HL-60 (cell line): Measurements from ENCODE around the gene UBASH3A.

Experiments used
- DNase-seq, 2 experiments: peaks; one replicate each; pipeline ENCODE4 v3.0.0-alpha.2; 2010 to 2020; ENCODE audit warnings: low read depth in 1 of 2, low spot score in 1 of 2
- H3K27ac ChIP-seq: fragments of 250-450 bp; sonication (Bioruptor Pico); replicated peaks from 2 replicates; pipeline ENCODE4 v1.5.1; 2020; ENCODE audit warnings: mild to moderate bottlenecking, moderate library complexity
- H3K27me3 ChIP-seq: fragments of 250-450 bp; sonication (Bioruptor Pico); 2 replicates; pipeline ENCODE4 v1.5.1; 2021; ENCODE audit warnings: mild to moderate bottlenecking, moderate library complexity; ENCODE audit not compliant: insufficient read depth, poor library complexity, severe bottlenecking
- H3K4me3 ChIP-seq: replicated peaks from 2 replicates; pipeline ENCODE4 v1.5.1; 2011; ENCODE audit warnings: mild to moderate bottlenecking, control low read depth, low read length; ENCODE audit not compliant: insufficient read depth
- GABPA ChIP-seq: IDR thresholded peaks from 2 replicates; pipeline ENCODE4 v1.6.1; 2012; ENCODE audit warnings: low read depth
- POLR2AphosphoS5 ChIP-seq: IDR thresholded peaks from 2 replicates; pipeline ENCODE4 v1.6.1; 2012; ENCODE audit warnings: low read depth
- SPI1 ChIP-seq: IDR thresholded peaks from 2 replicates; pipeline ENCODE4 v1.6.1; 2012; ENCODE audit warnings: low read depth, mild to moderate bottlenecking, borderline replicate concordance
- TF ChIP-seq, protein P1 (sequence below): IDR thresholded peaks from one replicate; pipeline ENCODE4 v1.5.1; 2011; ENCODE audit warnings: low read length, control low read depth, inconsistent platforms; ENCODE audit not compliant: insufficient read depth
- TF ChIP-seq, protein P2 (sequence below): IDR thresholded peaks from 2 replicates; pipeline ENCODE4 v1.6.1; 2012; ENCODE audit warnings: low read depth; ENCODE audit not compliant: insufficient replicate concordance

The UBASH3A gene

DNA sequence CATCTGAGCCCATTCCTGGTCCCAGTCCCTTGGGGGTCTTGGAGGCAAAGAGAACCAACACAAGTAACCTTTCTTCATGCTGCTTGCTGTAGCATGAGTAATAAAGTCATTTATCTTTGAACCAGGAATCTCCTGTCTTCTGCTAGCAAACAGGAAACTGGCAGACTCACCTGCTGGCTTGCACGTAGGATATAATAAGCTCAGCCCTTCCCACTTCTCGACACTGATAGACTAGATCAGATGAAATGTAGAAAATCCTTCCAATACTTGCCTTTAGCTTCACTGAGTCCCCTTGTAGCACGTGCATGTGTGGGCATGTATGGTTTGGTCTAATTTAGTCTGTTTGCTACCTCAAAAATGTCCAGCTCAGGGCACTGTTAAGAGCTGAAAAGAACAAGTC is 46.4 kb upstream of the UBASH3A start:
- no peak overlapping the region for H3K27ac ChIP-seq
- H3K4me3 ChIP-seq = no peak overlapping the region
- TF ChIP-seq, protein P1, sequence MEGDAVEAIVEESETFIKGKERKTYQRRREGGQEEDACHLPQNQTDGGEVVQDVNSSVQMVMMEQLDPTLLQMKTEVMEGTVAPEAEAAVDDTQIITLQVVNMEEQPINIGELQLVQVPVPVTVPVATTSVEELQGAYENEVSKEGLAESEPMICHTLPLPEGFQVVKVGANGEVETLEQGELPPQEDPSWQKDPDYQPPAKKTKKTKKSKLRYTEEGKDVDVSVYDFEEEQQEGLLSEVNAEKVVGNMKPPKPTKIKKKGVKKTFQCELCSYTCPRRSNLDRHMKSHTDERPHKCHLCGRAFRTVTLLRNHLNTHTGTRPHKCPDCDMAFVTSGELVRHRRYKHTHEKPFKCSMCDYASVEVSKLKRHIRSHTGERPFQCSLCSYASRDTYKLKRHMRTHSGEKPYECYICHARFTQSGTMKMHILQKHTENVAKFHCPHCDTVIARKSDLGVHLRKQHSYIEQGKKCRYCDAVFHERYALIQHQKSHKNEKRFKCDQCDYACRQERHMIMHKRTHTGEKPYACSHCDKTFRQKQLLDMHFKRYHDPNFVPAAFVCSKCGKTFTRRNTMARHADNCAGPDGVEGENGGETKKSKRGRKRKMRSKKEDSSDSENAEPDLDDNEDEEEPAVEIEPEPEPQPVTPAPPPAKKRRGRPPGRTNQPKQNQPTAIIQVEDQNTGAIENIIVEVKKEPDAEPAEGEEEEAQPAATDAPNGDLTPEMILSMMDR = no peak
- TF ChIP-seq POLR2AphosphoS5 = no peak
- DNase-seq = no peak
- H3K27me3 ChIP-seq = no peaks in the 10 kb centered on the region

DNA sequence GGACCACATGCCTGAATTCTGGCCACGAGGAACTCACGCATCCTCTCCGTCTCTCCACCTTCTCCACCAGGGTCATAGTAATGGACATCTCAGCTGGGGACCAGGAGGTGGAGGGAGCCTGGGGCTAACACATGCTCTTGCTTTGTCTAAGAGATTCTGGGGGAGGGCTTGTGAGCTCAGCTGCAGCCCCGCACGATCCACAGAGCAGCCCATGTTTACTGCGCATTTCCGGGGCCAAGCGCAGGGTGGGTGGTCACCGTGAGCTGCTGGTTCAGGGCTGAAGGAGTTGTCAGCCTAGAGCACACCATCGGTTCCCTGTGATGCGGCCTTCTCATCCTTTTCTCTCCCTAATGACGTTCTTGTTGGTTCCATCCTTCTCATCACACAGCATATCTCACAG is 45.4 kb upstream of the UBASH3A start:
- Histone ChIP-seq H3K27me3 (no peaks in the 10 kb centered on the region), H3K27ac (no peak overlapping the region), H3K4me3 (no peak overlapping the region)
- TF ChIP-seq GABPA (no peak), SPI1 (no peak), POLR2AphosphoS5 (no peak)
- TF ChIP-seq, protein P2, sequence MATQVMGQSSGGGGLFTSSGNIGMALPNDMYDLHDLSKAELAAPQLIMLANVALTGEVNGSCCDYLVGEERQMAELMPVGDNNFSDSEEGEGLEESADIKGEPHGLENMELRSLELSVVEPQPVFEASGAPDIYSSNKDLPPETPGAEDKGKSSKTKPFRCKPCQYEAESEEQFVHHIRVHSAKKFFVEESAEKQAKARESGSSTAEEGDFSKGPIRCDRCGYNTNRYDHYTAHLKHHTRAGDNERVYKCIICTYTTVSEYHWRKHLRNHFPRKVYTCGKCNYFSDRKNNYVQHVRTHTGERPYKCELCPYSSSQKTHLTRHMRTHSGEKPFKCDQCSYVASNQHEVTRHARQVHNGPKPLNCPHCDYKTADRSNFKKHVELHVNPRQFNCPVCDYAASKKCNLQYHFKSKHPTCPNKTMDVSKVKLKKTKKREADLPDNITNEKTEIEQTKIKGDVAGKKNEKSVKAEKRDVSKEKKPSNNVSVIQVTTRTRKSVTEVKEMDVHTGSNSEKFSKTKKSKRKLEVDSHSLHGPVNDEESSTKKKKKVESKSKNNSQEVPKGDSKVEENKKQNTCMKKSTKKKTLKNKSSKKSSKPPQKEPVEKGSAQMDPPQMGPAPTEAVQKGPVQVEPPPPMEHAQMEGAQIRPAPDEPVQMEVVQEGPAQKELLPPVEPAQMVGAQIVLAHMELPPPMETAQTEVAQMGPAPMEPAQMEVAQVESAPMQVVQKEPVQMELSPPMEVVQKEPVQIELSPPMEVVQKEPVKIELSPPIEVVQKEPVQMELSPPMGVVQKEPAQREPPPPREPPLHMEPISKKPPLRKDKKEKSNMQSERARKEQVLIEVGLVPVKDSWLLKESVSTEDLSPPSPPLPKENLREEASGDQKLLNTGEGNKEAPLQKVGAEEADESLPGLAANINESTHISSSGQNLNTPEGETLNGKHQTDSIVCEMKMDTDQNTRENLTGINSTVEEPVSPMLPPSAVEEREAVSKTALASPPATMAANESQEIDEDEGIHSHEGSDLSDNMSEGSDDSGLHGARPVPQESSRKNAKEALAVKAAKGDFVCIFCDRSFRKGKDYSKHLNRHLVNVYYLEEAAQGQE = no peak
- TF ChIP-seq, protein P1 = no peak
- DNase-seq = no peak

DNA sequence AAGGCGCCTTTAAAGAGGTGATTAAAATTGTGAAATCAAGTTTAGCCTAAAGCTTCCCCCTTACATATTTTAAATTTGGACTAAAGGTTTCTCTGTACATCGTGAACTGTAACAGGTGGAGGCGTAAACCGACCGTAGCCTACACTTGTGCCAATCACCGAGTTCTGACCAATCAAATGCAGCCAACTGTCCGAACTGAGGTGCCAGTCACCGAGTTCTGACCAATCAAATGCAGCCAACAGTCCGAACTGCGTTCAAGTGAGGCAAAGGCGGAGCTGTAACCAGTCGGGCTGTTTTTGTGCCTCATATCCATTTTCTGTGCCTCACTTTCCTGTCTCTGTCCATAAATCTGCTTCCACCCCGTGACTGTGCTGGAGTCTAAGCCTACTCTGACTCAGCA is 44.8 kb upstream of the UBASH3A start:
- no peak for DNase-seq
- TF ChIP-seq, protein P2 = no peak
- no peak for TF ChIP-seq POLR2AphosphoS5
- TF ChIP-seq, protein P1 = no peak
- TF ChIP-seq GABPA = no peak
- TF ChIP-seq SPI1 = no peak
- H3K4me3 ChIP-seq = no peak overlapping the region
- H3K27ac ChIP-seq = no peak overlapping the region
- H3K27me3 ChIP-seq = no peaks in the 10 kb centered on the region

DNA sequence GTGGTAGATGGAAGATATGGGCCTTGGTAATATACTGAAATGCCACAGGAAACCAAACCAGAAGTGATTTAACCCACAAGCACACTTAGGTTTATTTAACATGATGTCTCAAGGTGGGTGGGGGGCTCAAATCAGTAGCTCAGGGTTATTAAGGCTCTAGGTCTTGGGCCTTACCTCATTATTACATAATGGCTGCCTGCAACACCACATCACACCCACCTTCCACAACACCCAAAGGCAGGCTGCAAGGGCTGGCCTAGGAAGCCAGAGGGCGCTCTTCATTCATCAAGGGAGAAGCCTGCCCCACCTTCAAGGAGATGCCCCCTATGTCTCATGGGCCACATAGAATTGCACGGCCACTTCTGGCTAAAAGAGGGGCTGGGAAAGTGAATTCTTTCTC is 43.4 kb upstream of the UBASH3A start:
- TF ChIP-seq, protein P1 = no peak
- TF ChIP-seq GABPA (no peak), POLR2AphosphoS5 (no peak), SPI1 (no peak)
- TF ChIP-seq, protein P2 = no peak
- H3K27me3 ChIP-seq = peaks cover 3% of the 10 kb centered on the region
- no peak overlapping the region for H3K27ac ChIP-seq
- no peak overlapping the region for H3K4me3 ChIP-seq
- DNase-seq = no peak
